ENCODE data around the gene TAS2R8. TPM values are rescaled to one million over a fixed set of nuclear protein-coding genes. Genes with fewer than 3 reads are reported as not detected.

TAS2R8 gene
- total RNA-seq, 1 experiment from 2014 or later: not detected

- ChIA-PET POLR2A (no interaction called here), RAD21 (ENCODE audit: low non-redundant PET in 1 of 2, low total read pairs in 2 of 2, uncharacterized antibody in 2 of 2, unreplicated experiment in 2 of 2) (no interaction called here), CTCF (interaction anchor here (2.8 to 4.3 kb wide), 2 partner anchors 9 to 12 kb away, joined by 13 to 15 read pairs; no protein-coding TSS in a partner anchor)
- Histone ChIP-seq H3K79me2 (ENCODE audit: insufficient read depth, low read length) (no peaks in the 10 kb centered on the region), H3K27ac (ENCODE audit: low read depth, low read length) (no peak overlapping the region), H3K9me2 (ENCODE audit: insufficient read depth) (no peaks in the 10 kb centered on the region), H3K9ac (ENCODE audit: low read length) (no peak overlapping the region), H3K27me3 (ENCODE audit: insufficient read depth, low read length) (no peaks in the 10 kb centered on the region), H3K9me3 (ENCODE audit: control insufficient read depth in 1 of 2, insufficient read depth in 1 of 2, low read depth in 1 of 2, low read length in 2 of 2) (peaks cover 0 to 6% of the 10 kb centered on the region in 2 experiments; a peak in 1 of 4 replicates), H4K20me1 (ENCODE audit: insufficient read depth) (no peaks in the 10 kb centered on the region), H3K4me1 (ENCODE audit: control insufficient read depth in 1 of 2, insufficient read depth in 2 of 2, low read length in 2 of 2) (no peaks in the 10 kb centered on the region), H2AFZ (ENCODE audit: low read depth, low read length, poor library complexity, severe bottlenecking) (peak overlapping the region; percentile 37), H3K4me3 (replicated peaks in 1 of 2; ENCODE audit: low read depth in 1 of 2, low read length in 2 of 2) (no peak overlapping the region), H3K36me3 (ENCODE audit: control insufficient read depth in 1 of 2, insufficient read depth in 2 of 2, low read length in 2 of 2) (no peaks in the 10 kb centered on the region), H3K4me2 (ENCODE audit: low read length) (no peak overlapping the region)
- BruUV-seq (replicated peaks): no TSS peak
- intact Hi-C loops (cut with micrococcal nuclease): loop anchor here (10.0 kb wide), 1 partner anchor 725 kb away; the partner anchor contains the start of gene CLEC9A
- TF ChIP-seq YY1 (IDR thresholded peaks at IDR 0.05; ENCODE audit: extremely low read depth, insufficient replicate concordance, low read depth, low read length) (no peak), EGR1 (IDR thresholded peaks at IDR 0.05; ENCODE audit: low read depth) (no peak)
- TF ChIP-seq, protein P1, sequence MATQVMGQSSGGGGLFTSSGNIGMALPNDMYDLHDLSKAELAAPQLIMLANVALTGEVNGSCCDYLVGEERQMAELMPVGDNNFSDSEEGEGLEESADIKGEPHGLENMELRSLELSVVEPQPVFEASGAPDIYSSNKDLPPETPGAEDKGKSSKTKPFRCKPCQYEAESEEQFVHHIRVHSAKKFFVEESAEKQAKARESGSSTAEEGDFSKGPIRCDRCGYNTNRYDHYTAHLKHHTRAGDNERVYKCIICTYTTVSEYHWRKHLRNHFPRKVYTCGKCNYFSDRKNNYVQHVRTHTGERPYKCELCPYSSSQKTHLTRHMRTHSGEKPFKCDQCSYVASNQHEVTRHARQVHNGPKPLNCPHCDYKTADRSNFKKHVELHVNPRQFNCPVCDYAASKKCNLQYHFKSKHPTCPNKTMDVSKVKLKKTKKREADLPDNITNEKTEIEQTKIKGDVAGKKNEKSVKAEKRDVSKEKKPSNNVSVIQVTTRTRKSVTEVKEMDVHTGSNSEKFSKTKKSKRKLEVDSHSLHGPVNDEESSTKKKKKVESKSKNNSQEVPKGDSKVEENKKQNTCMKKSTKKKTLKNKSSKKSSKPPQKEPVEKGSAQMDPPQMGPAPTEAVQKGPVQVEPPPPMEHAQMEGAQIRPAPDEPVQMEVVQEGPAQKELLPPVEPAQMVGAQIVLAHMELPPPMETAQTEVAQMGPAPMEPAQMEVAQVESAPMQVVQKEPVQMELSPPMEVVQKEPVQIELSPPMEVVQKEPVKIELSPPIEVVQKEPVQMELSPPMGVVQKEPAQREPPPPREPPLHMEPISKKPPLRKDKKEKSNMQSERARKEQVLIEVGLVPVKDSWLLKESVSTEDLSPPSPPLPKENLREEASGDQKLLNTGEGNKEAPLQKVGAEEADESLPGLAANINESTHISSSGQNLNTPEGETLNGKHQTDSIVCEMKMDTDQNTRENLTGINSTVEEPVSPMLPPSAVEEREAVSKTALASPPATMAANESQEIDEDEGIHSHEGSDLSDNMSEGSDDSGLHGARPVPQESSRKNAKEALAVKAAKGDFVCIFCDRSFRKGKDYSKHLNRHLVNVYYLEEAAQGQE (IDR thresholded peaks at IDR 0.05; ENCODE audit: low read depth): no peak
- TF ChIP-seq, protein P2, sequence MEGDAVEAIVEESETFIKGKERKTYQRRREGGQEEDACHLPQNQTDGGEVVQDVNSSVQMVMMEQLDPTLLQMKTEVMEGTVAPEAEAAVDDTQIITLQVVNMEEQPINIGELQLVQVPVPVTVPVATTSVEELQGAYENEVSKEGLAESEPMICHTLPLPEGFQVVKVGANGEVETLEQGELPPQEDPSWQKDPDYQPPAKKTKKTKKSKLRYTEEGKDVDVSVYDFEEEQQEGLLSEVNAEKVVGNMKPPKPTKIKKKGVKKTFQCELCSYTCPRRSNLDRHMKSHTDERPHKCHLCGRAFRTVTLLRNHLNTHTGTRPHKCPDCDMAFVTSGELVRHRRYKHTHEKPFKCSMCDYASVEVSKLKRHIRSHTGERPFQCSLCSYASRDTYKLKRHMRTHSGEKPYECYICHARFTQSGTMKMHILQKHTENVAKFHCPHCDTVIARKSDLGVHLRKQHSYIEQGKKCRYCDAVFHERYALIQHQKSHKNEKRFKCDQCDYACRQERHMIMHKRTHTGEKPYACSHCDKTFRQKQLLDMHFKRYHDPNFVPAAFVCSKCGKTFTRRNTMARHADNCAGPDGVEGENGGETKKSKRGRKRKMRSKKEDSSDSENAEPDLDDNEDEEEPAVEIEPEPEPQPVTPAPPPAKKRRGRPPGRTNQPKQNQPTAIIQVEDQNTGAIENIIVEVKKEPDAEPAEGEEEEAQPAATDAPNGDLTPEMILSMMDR (IDR thresholded peaks at IDR 0.05 in 2 of 3, conservative IDR thresholded peaks at IDR 0.05 in 1 of 3; ENCODE audit: borderline replicate concordance in 1 of 3, insufficient read depth in 1 of 3, low read depth in 2 of 3, low read length in 2 of 3): no peak
- ATAC-seq (no peak), DNase-seq (ENCODE audit: low read depth, low spot score) (no peak)
These were observed 47.4 kb downstream of the TAS2R8 start for GRCh38 chr12:10759657-10760056.
